Eye (tissue), 1 donor: ENCODE measurements around the gene C9.
A peak's percentile ranks its signal among the peaks of the same experiment; 100 is the strongest.
"Not testable (repeated sequence)": the region's sequence is repeated elsewhere in the genome, so short reads cannot be mapped to it uniquely, and the experiment has no call there.

Source experiments
- DNase-seq: peaks from one replicate; pipeline ENCODE4 v3.0.0-alpha.2; 2015

Gene C9

GRCh38 chr5:39370555-39371366, 6.5 kb upstream of the C9 start:
- DNase-seq = peak; percentile 7

- no peak for DNase-seq
Observed at GRCh38 chr5:39369123-39369815, 5.0 kb upstream of the C9 start.

- no peak for DNase-seq
Observed at GRCh38 chr5:39368116-39368515, 3.8 kb upstream of the C9 start.

- DNase-seq = no peak
Observed at GRCh38 chr5:39367711-39368110, 3.4 kb upstream of the C9 start.

GRCh38 chr5:39363217-39363616, 1.1 kb downstream of the C9 start:
- DNase-seq = no peak

- no peak for DNase-seq
Observed at GRCh38 chr5:39362646-39363045, 1.6 kb downstream of the C9 start.

GRCh38 chr5:39361306-39361705, 3.0 kb downstream of the C9 start:
- DNase-seq = no peak

GRCh38 chr5:39360471-39361111, 3.7 kb downstream of the C9 start:
- no peak for DNase-seq

- DNase-seq = no peak
Observed at GRCh38 chr5:39356263-39356662, 8.0 kb downstream of the C9 start.

GRCh38 chr5:39355324-39355723, 9.0 kb downstream of the C9 start:
- no peak for DNase-seq

GRCh38 chr5:39353717-39354399, 10.4 kb downstream of the C9 start:
- DNase-seq = no peak

- no peak for DNase-seq
Observed at GRCh38 chr5:39352951-39353350, 11.3 kb downstream of the C9 start.

- no peak for DNase-seq
Observed at GRCh38 chr5:39352170-39352569, 12.1 kb downstream of the C9 start.

GRCh38 chr5:39349484-39349883, 14.8 kb downstream of the C9 start:
- DNase-seq = no peak

- DNase-seq = no peak
Observed at GRCh38 chr5:39342460-39342859, 21.8 kb downstream of the C9 start.

- DNase-seq = no peak
Observed at GRCh38 chr5:39341896-39342295, 22.4 kb downstream of the C9 start.

GRCh38 chr5:39340506-39340905, 23.8 kb downstream of the C9 start:
- DNase-seq = peak; percentile 8

- DNase-seq = peak; percentile 6
Observed at GRCh38 chr5:39337252-39337915, 26.9 kb downstream of the C9 start.

- DNase-seq = not testable (repeated sequence)
Observed at GRCh38 chr5:39334296-39334695, 30.0 kb downstream of the C9 start.

- no peak for DNase-seq
Observed at GRCh38 chr5:39333104-39333503, 31.2 kb downstream of the C9 start.

GRCh38 chr5:39331861-39332381, 32.4 kb downstream of the C9 start:
- DNase-seq = peak; percentile 21

GRCh38 chr5:39328731-39329130, 35.6 kb downstream of the C9 start:
- no peak for DNase-seq

- no peak for DNase-seq
Observed at GRCh38 chr5:39323542-39323941, 40.8 kb downstream of the C9 start.
